ENCODE data around the gene UGT1A10.

UGT1A10 gene

DNA sequence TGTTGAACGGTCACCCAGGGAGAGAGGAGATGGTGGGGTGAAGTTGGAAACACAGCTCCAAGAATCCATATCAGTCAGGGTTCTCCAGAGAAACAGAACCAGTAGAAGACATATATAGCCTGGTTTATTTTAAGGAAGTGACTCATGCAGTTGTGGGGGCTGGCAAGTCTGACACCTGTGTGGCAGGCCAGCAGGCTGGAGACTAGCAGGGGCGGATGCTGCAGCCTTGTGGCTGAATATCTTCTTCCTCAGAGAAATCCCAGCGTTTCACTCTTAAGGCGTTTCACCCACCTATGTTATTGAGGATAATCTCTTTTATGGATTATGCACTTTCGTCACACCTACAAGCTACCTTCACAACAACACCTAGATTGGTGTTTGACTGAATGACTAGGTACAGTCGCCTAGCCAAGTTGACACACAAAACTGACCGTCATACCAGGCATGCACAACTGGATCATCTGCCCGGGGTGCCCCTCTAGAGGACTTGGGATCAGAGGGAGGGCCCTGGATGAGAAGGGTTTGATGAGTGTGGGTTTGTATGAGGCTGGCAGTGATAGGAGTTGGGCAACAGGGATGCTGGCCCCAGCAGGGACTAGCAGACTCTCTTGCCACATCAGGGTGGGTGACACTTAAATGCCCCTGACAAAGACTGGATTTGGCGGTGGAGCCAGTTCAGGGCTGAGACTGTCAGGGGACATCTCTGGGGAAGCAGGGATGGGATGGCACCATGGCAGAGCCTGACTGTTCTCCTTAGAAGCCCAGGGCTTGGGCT, 165.3 kb downstream of the UGT1A10 start:
- no peak for FAIRE-seq
- DNase-seq (ENCODE audit: insufficient read length, low spot score), result no peak
- TF ChIP-seq, protein P1, sequence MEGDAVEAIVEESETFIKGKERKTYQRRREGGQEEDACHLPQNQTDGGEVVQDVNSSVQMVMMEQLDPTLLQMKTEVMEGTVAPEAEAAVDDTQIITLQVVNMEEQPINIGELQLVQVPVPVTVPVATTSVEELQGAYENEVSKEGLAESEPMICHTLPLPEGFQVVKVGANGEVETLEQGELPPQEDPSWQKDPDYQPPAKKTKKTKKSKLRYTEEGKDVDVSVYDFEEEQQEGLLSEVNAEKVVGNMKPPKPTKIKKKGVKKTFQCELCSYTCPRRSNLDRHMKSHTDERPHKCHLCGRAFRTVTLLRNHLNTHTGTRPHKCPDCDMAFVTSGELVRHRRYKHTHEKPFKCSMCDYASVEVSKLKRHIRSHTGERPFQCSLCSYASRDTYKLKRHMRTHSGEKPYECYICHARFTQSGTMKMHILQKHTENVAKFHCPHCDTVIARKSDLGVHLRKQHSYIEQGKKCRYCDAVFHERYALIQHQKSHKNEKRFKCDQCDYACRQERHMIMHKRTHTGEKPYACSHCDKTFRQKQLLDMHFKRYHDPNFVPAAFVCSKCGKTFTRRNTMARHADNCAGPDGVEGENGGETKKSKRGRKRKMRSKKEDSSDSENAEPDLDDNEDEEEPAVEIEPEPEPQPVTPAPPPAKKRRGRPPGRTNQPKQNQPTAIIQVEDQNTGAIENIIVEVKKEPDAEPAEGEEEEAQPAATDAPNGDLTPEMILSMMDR (IDR thresholded peaks at IDR 0.05; ENCODE audit: insufficient read depth, missing control alignments), result no peak

DNA sequence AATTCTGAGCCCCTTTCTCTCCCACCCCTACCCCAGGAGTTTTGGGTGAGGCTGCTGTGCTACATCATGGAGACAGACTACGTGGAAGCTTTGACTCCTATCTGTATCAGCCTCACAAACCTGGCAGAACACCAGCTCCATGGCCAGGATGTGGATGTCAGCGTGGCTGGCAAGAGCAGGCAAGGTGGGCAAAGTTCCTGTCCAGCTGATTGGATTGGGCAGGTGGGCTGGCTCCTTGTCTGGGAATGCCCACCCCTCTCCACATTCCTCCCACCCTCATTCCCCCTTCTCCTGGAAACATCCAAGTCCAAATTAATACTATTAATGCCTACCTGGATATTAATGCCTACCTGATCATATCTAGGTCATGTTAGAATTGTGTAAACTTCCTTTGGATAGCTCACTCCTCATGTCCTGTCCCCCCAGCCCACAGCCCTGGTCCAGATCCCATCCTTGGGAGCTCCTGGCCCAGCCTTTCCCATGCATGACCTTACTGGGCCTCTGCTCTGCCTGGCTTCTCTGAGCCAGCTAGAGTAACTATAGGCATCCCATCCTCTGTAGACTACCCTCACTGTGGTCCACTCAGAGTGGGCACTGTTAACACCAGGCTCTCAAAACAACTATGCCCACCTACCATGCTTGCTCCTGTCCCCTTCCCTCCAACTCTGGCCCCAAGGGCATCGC, 166.0 kb downstream of the UGT1A10 start:
- TF ChIP-seq, protein P1 (IDR thresholded peaks at IDR 0.05; ENCODE audit: insufficient read depth, missing control alignments), result no peak
- no peak for DNase-seq (ENCODE audit: insufficient read length, low spot score)

DNA sequence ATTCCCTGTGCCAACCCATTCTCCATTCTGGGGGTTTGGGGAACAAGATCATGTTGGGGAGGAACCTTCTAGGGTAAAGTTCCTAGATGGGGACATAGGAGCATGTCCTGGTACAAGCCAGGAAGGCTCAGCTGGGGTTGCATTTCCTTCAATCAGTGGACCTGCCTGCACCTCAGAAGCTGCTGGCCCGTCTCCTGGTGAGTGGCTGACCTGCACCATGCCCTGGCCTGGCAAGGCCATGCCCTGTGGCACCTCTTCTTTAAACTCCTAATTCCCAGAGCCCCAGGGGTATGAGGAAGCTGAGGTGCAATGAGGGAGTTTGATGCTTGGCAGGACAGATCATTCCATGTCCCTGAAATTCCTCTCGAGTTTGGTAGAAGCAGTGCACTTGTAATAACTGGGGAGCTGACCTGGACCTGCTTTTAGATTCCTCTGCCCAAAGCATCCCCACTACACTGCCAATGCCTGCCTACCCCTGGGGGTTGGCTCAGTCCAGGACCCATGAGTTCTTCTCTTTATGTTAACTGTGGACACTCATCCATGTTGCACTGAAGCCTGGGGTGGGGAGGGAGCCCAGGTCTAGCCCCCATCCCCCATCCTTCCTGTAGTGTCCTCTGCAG, 167.2 kb downstream of the UGT1A10 start:
- DNase-seq (ENCODE audit: insufficient read length, low spot score), result no peak
- TF ChIP-seq, protein P1 (IDR thresholded peaks at IDR 0.05; ENCODE audit: insufficient read depth, missing control alignments), result no peak
- FAIRE-seq, result no peak

More for the DNA sequence above, 166.0 kb downstream of the UGT1A10 start:
- FAIRE-seq, result no peak

DNA sequence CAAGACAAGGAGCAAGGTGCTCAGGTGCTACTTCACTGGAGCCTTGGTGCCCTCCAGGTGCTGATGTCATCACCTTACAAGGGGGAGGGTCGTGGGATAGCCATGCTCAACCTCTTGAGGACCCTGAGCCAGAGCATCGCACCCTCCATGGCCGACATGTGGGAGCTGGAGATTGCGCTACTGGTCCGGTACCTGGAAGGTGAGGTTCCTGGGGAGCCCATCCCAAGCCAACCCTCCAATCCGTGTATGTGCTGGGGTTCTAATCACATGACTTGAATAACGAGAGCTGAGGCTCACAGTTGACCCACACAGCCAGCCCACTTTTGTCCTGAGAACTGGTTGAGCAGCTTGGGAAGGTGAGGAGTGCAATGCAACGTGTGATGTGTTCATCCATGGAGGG, 167.7 kb downstream of the UGT1A10 start:
- TF ChIP-seq, protein P1 (IDR thresholded peaks at IDR 0.05; ENCODE audit: insufficient read depth, missing control alignments), result no peak

DNA sequence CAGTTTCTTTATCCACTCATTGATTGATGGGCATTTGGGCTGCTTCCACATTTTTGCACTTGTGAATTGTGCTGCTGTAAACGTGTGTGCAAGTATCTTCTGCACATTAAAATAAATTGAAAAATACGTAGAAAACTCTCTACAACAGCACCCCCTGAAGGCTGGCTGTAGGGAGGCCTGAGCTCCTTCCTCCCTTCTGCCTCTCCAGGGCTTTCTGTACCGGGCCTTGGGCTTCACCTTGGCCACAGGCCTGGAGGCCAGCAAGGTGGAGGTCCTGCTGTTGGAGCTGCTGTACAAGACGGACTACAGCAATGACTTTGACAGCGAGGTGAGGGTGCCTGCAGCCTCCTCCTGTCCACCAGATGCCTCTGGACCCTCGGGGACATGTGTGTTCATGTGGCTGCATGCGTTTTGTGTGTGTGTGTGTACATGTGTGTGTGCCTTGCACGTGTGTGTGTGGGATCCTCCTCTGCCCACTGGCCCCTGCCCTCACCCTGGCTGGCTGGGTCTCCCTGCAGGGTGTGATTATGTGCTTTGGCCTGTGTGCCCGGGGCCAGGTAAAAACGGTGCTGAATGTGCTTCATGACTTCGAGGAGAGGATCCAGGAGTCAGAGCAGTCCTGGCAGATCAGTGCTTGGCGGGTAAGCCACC, 171.1 kb downstream of the UGT1A10 start:
- no peak for DNase-seq (ENCODE audit: insufficient read length, low spot score)
- FAIRE-seq, result no peak
- TF ChIP-seq, protein P1 (IDR thresholded peaks at IDR 0.05; ENCODE audit: insufficient read depth, missing control alignments), result no peak

More for the DNA sequence above, 167.7 kb downstream of the UGT1A10 start:
- DNase-seq (ENCODE audit: insufficient read length, low spot score), result no peak
- no peak for FAIRE-seq

DNA sequence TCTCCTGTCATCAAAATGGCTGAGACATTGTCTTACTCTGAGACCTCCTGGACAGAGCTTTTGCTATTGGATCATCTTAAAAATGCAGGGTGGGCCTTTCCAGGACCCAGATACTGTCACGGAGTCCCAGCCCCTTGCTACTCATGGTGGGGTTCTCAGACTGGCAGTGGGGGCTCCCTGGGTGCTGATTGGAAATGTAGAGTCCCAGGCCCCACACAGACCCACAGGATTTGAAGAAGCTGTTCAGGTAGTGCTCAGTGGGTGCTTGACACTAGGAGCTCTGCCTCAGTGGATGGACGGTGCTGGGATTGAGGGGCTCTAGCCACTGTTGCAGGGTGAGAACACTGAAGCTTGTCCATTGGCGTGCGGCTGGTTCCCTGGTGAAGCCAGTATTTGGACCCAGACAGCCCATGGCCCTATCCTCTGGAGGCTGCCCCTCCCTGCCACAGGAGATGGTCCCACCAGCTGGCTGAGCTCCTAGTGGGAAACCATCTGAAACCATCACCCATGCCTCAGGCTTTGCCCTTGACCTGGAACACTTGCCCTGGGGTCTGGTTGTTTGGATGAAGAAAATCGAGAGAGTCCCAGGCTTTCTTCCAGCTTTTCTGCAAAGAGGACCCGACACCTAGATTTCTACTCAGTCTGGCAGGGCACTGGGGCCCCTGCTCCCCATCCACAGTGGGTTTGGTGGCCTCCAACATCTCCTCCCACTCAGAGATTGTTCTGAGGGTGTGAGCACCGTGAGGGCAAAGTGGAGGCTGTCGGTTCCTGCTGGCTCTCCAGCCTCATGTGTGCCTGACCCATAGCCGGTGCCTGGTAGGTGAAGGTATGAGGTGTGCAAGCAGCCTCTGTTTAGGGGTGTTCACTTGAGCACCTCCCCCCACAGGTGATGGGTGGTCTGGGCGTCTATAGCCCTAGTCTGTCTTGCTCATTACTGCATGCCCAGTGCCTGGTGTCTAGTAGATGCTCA, 172.0 kb downstream of the UGT1A10 start:
- FAIRE-seq, result no peak
- no peak for DNase-seq (ENCODE audit: insufficient read length, low spot score)
- TF ChIP-seq, protein P1 (IDR thresholded peaks at IDR 0.05; ENCODE audit: insufficient read depth, missing control alignments), result no peak
